Kidney glomerular epithelial cell (primary cell): ENCODE results near the gene CA14.
"Not testable (repeated sequence)": the region's sequence is repeated elsewhere in the genome, so short reads cannot be mapped to it uniquely, and the experiment has no call there.

Experiments
- DNase-seq: peaks from one replicate; lab custom pipeline; 2025; lab: John Stamatoyannopoulos, UW

Gene CA14

GRCh38 chr1:150281758-150282557 lies 24.4 kb downstream of the CA14 start, which contains the start of gene CIART:
Gene CIART (plus strand): TSS chr1:150282554. CDS start chr1:150283268, 714 bp downstream.
- peak; percentile 98 for DNase-seq

DNA sequence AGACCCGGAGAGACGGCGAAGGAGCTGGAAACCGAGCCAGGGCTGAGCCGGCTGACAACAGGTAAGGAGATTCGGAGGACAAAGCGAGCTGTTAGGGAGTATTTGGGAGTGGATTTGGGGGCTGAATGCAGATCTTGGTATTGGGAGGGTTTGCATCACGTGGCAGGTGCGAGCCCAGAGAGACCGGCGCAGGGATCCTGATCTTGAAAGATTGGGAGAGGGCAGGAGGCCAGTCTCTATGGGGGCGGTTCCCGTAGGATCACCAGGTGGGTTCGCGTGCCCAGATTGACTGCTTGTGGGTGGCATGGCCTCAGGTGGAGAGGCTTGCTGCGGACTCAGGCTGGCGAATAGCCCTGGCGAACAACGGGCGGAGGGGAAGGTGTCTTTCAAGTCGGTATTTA lies 25.0 kb downstream of the CA14 start:
- no peak for DNase-seq

DNA sequence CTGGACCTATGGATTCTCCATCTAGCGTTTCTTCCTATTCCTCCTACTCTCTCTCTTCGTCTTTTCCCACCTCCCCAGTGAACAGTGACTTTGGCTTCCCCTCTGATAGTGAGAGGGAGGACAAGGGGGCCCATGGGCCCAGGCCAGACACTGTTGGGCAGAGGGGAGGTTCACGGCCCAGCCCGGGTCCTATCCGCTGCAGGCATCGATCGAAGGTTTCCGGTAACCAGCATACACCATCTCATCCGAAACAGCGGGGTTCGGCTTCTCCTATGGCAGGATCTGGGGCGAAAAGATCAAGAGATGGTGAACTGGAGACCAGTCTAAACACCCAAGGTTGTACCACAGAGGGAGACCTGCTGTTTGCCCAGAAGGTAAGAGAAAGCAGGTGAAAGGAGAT lies 25.7 kb downstream of the CA14 start:
- DNase-seq, result no peak

GRCh38 chr1:150288382-150288781 lies 30.8 kb downstream of the CA14 start:
- no peak for DNase-seq

DNA sequence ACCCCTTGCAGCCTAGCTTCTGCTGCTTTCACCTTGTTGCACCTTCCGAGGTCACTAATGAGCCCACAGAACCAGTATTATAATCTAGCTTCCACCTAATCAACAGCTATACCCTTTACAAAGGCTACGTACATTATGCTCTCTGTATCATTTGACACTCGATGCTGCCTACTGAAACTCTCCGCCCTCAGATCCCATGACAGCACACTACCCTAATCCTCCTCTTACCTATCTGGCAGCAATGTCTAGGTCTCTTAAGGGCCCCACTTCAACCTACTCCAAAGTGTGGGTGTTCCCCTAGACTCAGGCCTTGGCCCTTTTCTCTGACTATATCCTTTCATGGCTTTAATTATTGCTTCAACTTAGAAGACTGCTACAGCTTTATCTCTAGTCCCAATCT lies 31.2 kb downstream of the CA14 start:
- no peak for DNase-seq

DNA sequence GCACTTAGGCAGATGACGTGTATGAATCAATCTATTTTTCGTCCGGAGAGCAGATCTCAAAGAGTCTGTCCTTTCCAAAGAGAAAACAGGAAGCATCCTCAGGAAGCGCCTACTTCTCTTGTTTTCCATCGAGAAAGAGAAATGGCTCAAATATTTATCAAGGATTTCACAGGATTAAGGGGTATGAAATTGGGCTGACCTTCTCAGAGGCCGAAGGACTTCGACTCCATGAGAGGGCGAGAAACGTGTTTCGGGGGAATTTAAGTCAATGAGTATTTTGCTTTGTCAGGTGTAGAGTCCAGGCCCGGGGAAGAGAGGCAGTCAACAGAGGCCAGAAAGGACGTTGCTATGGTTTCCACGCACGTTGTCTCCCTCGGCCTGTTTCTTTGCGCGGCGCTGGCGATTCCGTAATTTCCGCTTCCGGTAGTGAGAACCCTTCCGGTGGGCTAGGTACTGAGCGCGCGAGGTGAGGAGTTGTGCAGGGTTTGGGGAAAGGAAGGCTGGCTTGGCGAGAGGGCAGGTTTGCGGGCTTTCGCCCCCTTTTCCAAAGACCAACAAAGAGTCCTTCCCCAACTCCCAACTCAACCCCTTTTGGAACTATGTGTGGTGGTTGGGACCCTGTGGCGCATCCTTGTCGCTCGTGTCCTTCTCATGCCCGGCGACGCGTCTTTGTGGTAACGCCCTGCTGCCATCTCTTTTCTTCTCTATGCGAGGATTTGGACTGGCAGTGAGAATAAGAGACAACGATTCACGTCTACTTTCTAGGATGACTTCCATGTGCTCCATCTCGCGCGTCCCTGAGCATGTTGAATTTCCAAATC lies 36.1 kb downstream of the CA14 start, which contains the start of gene MRPS21:
Gene MRPS21 (plus strand): TSS at position 429 of the 821 bp plus-strand sequence. CDS start 506 bp downstream, outside the sequence.
- DNase-seq, result peak; percentile 95

DNA sequence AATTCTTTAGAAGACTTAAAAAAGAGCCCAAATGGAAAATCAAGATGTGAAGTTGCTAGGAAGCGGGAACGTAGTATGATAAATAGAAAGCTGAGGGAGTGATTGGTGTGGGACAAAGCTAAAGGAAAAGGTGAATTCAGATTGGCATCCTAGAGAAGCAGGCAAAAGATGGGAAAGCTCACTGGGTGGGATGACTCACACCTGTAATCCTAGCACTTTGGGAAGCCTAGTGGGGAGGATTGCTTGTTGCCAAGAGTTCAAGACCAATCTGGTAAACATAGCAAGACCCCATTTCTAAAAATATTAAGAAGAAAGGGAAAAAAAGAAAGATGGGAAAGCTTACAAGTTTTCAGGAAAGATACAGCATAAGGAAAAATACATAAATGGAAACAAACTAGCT lies 37.9 kb downstream of the CA14 start:
- DNase-seq, result no peak

DNA sequence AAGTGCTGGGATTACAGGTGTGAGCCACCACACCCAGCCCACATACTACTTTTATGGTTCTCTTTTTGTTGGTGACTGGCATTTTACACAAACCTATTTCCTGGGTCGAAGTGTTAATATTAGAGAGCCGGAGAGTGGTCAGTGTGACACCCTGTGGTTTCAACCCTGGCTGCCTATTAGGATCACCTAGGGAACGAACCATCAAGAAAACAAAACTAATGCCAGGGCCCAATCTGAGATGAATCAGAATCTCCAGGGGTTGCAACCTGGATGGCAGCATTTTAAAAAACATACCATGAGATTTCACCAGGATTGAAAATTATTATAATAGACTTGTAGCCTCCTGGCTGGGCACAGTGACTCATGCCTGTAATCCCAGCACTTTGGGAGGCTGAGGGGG lies 42.1 kb downstream of the CA14 start:
- no peak for DNase-seq

- no peak for DNase-seq
These were observed 44.8 kb downstream of the CA14 start for GRCh38 chr1:150302338-150302737.

DNA sequence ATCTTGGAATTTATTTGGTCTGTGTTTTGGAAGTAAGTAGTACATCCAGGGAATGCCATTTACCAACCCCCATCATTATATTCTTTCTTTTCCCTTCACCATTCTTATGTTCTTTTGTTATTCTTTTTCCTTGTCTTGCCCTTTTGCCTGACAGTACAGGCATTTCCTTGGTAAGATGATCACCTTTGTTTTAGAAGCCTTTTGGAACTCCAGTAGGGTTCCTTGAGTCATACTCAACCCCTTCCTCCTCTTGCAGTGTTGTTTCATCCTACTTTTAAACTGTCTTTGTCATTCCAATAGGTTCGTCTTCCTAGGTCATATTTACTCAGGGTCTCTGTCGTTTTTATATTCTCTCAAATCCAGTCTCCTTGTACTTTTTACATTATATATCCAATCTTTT lies 45.3 kb downstream of the CA14 start:
- no peak for DNase-seq

DNA sequence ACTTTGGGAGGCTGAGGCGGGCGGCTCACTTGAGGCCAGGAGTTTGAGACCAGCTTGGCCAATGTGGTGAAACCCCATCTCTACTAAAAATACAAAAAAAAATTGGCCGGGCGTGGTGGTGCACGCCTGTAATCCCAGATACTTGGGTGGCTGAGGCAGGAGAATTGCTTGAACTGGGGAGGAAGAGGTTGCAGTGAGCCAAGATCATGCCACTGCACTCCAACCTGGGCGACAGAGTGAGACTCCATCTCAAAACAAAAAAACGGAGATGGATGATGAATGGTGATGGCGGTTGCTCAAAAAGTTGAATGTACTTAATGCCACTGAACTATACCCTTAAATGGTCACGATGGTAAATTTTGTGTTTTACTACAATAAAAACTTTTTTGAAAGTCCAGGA lies 51.0 kb downstream of the CA14 start:
- not testable (repeated sequence) for DNase-seq

- DNase-seq, result no peak
These were observed 52.4 kb downstream of the CA14 start for GRCh38 chr1:150309758-150310508.

- no peak for DNase-seq
These were observed 54.2 kb downstream of the CA14 start for GRCh38 chr1:150311762-150312161.
